ENCODE measurements around the gene RPL22.

- no peak for TF ChIP-seq CTCF (optimal IDR thresholded peaks at IDR 0.05 in 1 of 3, IDR thresholded peaks at IDR 0.05 in 1 of 3, conservative IDR thresholded peaks at IDR 0.05 in 1 of 3; ENCODE audit: extremely low read depth in 1 of 3, insufficient read depth in 2 of 3, low read length in 3 of 3)
- TF ChIP-seq EZH2 (IDR thresholded peaks at IDR 0.05; ENCODE audit: low read length) = no peak
Observed at GRCh38 chr1:6206520-6206855, 7.1 kb upstream of the RPL22 start.

Data from keratinocyte (primary cell).